Measurements from ENCODE around the gene CERS4.
"Not testable (repeated sequence)": the region's sequence is repeated elsewhere in the genome, so short reads cannot be mapped to it uniquely, and the experiment has no call there.

Gene CERS4

DNA sequence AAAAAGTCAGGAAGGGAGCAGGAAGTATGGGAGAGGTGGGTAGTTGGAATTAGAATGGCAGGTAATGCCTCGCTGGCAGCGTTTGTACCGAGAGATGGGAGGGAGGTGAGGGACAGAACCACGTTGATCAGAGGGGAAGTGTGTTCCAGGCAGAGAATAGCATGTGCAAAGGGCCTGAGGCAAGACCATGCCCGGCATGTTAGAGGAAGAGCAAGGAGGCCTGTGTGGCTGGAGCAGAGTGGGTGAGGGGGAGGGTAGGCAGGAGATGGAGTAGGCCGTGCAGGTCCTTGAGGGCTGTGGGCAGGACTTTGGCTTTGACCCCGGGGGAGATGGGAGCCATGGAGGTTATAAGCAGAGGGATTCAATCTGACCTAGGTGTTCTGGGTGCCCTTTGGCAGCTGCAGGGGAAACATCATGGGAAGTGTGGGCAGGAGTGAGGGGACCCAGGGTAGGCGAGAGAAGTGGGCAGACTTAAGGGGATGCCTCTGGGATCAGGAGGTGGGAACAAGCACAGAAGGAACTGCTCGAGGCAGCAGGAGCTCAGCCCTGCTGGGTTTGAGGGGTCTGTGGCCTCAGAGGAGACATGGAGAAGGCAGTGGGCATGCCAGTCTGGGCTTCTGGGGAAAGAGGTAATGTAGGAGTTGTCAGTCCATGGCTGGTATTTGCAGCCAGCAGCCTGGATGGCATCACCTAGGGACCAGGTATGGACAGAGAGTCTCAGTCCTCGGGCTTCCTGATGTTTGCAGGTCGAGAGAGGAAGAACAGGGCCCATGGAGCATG is 50.2 kb downstream of the CERS4 start:
- no peak for TF ChIP-seq CTCF (IDR thresholded peaks at IDR 0.05; ENCODE audit: control insufficient read depth, insufficient read depth, low read depth, low read length, missing control alignments)
- no peak for DNase-seq (ENCODE audit: low read depth)

DNA sequence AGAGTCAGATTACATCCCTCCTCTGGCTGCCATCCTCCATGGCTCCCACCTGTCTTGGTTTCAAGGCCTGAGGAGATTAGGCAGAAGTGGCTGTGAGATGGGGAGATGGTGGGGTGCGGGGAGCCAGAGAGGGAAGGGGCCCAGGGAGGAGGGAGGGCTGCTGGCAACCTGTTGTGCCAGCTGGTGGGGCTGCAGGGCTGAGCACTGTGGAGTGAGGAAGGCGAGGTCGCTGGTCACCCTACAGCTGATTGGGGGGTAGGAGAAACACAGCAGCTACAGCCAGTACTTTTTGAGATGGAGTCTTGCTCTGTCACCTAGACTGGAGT is 50.7 kb downstream of the CERS4 start:
- H3K4me3 ChIP-seq (ENCODE audit: control insufficient read depth, low read depth, low read length), result no peak overlapping the region
- DNase-seq (ENCODE audit: low read depth), result no peak
- TF ChIP-seq CTCF (IDR thresholded peaks at IDR 0.05; ENCODE audit: control insufficient read depth, insufficient read depth, low read depth, low read length, missing control alignments), result no peak

More for the DNA sequence above, 50.2 kb downstream of the CERS4 start:
- no peak overlapping the region for H3K4me3 ChIP-seq (ENCODE audit: control insufficient read depth, low read depth, low read length)

DNA sequence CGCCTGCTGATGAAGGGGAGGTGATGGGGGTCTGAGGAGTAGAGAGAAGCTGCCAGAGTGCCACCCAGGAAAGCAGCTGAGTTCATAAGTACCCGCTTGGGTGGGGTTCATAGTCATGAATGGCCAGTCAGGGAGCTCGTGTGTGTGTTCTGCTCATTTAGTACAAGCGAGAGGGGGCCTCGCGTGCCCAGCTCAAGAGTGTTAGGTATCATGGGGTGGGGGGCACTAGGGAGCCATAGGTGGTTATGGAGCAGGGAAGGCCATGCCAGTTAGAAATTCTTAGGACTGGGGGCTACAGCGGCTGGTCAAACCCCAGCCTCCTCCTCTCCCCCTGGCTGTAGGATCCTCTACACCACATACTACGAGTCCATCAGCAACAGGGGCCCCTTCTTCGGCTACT is 52.2 kb downstream of the CERS4 start:
- TF ChIP-seq CTCF (IDR thresholded peaks at IDR 0.05; ENCODE audit: control insufficient read depth, insufficient read depth, low read depth, low read length, missing control alignments), result no peak
- no peak overlapping the region for H3K4me3 ChIP-seq (ENCODE audit: control insufficient read depth, low read depth, low read length)
- DNase-seq (ENCODE audit: low read depth), result no peak

DNA sequence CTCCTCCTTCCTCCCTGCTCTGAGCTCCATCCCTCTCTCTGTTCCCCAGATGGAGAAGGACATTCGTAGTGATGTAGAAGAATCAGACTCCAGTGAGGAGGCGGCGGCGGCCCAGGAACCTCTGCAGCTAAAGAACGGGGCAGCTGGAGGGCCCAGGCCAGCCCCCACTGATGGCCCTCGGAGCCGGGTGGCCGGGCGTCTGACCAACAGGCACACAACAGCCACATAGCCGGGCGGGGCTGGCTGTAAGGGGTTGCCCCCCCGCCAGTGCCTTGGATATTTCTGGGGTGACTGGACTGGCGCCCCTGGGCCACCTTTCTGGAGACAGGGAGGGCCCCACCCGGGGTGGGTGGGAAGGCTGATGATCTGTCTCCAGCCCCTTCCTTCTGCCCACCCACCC is 52.7 kb downstream of the CERS4 start:
- no peak overlapping the region for H3K4me3 ChIP-seq (ENCODE audit: control insufficient read depth, low read depth, low read length)
- DNase-seq (ENCODE audit: low read depth), result no peak
- no peak for TF ChIP-seq CTCF (IDR thresholded peaks at IDR 0.05; ENCODE audit: control insufficient read depth, insufficient read depth, low read depth, low read length, missing control alignments)

- no peak for DNase-seq (ENCODE audit: low read depth)
- H3K4me3 ChIP-seq (ENCODE audit: control insufficient read depth, low read depth, low read length), result no peak overlapping the region
- no peak for TF ChIP-seq CTCF (IDR thresholded peaks at IDR 0.05; ENCODE audit: control insufficient read depth, insufficient read depth, low read depth, low read length, missing control alignments)
Observed at GRCh38 chr19:8262431-8262830, 53.3 kb downstream of the CERS4 start.

DNA sequence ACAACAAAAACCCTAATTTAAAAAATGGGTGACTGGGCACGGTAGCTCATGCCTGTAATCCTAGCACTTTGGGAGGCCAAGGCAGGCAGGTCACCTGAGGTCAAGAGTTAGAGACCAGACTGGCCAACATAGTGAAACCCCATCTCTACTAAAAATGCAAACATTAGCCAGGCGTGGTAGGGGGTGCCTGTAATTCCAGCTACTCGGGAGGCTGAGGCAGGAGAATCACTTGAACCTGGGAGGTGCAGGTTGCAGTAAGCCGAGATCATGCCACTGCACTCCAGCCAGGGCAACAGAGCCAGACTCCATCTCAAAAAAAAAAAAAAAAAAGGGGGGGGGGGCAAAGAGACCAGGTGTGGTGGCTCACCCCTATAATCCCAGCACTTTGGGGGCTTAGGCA is 55.1 kb downstream of the CERS4 start:
- DNase-seq (ENCODE audit: low read depth); H3K4me3 ChIP-seq (ENCODE audit: control insufficient read depth, low read depth, low read length): not testable (repeated sequence)

DNA sequence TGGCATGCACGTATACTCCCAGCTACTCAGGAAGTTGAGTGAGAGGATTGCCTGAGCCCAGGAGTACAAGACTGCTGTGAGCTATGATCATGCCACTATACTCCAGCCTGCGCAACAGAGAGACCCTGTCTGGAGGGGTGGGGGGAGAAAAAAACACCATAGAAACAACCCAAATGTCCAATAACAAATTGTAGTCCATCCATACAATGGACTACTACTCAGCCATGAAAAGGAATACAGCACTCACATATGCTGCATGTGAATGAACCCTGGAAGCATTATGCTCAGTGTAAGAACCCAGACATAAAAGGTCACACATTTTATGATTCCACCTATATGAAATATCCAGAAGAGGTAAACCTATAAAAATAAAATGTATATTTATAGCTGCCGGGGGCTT is 56.7 kb downstream of the CERS4 start:
- TF ChIP-seq CTCF (IDR thresholded peaks at IDR 0.05; ENCODE audit: control insufficient read depth, insufficient read depth, low read depth, low read length, missing control alignments), result no peak
- no peak for DNase-seq (ENCODE audit: low read depth)

More for the DNA sequence above, 56.7 kb downstream of the CERS4 start:
- H3K4me3 ChIP-seq (ENCODE audit: control insufficient read depth, low read depth, low read length), result no peak overlapping the region

All from AG09309 (cell line).